ENCODE data around the gene SMAD6.
"Not testable (repeated sequence)": the region's sequence is repeated elsewhere in the genome, so short reads cannot be mapped to it uniquely, and the experiment has no call there.

The SMAD6 gene

GRCh38 chr15:66823601-66824000 is 121.6 kb downstream of the SMAD6 start:
- peaks cover 8% of the 10 kb centered on the region for H3K4me1 ChIP-seq (ENCODE audit: control insufficient read depth, insufficient read depth, low read length)
- no peaks in the 10 kb centered on the region for H3K9me3 ChIP-seq (ENCODE audit: control insufficient read depth, insufficient read depth, low read length)
- WGBS (ENCODE audit: insufficient coverage, insufficient read length) = no CpG with 5 or more reads among the region's 9 CpGs
- no peaks in the 10 kb centered on the region for H3K36me3 ChIP-seq (ENCODE audit: control insufficient read depth, insufficient read depth, low read length)
- H3K27me3 ChIP-seq (ENCODE audit: control insufficient read depth, insufficient read depth, low read length) = no peaks in the 10 kb centered on the region
- no peak for DNase-seq (ENCODE audit: low read depth, low spot score)
- no peak overlapping the region for H3K4me3 ChIP-seq (ENCODE audit: low read length)
- H3K27ac ChIP-seq (ENCODE audit: low read length) = no peak overlapping the region

DNA sequence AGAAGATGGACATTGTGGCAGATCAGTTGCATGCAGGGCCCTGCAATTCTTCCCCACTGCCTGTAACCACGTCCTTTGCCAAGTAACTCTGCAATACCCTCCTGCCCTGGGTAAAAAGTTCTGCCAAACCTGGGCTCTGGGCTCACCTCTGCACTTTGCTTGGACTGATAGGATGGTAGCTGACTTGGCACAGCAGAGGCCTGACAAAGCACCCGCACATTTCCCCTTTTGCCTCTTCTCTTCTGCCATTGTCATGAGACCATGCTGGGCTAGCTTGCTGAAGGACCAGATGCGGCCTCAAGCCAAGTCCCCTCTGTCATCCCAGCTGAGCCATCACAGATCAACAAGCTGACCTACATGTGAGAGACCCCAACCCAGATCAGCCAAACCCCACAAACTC is 122.4 kb downstream of the SMAD6 start:
- no peak overlapping the region for H3K27ac ChIP-seq (ENCODE audit: low read length)
- no peak for DNase-seq (ENCODE audit: low read depth, low spot score)
- WGBS (ENCODE audit: insufficient coverage, insufficient read length) = no CpG with 5 or more reads among the region's 3 CpGs
- no peak overlapping the region for H3K4me3 ChIP-seq (ENCODE audit: low read length)
- no peaks in the 10 kb centered on the region for H3K27me3 ChIP-seq (ENCODE audit: control insufficient read depth, insufficient read depth, low read length)
- no peaks in the 10 kb centered on the region for H3K9me3 ChIP-seq (ENCODE audit: control insufficient read depth, insufficient read depth, low read length)
- H3K36me3 ChIP-seq (ENCODE audit: control insufficient read depth, insufficient read depth, low read length) = no peaks in the 10 kb centered on the region
- peaks cover 8% of the 10 kb centered on the region for H3K4me1 ChIP-seq (ENCODE audit: control insufficient read depth, insufficient read depth, low read length)

DNA sequence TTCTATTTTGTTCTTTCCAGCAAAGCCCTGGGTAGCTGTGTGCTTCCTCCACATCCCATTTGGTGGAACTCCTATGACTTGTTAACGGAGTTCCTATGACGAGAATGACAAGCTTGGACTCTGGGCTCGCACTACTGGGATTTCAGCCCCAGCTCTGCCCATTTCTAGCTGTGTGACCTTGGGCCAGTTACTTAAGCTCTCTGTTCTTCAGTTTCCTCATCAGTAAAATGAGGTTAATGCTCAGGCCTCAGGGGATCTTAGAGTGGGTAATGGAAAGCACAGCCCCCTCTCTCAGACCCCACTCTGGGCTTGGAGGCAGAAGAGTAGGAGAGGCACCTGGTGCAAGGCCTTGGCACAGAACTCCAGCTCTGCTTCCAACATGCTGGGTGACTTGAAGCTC is 123.1 kb downstream of the SMAD6 start:
- H3K4me3 ChIP-seq (ENCODE audit: low read length) = no peak overlapping the region
- DNase-seq (ENCODE audit: low read depth, low spot score) = no peak
- no peak overlapping the region for H3K27ac ChIP-seq (ENCODE audit: low read length)
- no peaks in the 10 kb centered on the region for H3K36me3 ChIP-seq (ENCODE audit: control insufficient read depth, insufficient read depth, low read length)
- H3K4me1 ChIP-seq (ENCODE audit: control insufficient read depth, insufficient read depth, low read length) = peaks cover 8% of the 10 kb centered on the region
- no peaks in the 10 kb centered on the region for H3K9me3 ChIP-seq (ENCODE audit: control insufficient read depth, insufficient read depth, low read length)
- WGBS (ENCODE audit: insufficient coverage, insufficient read length) = no CpG with 5 or more reads among the region's 3 CpGs
- H3K27me3 ChIP-seq (ENCODE audit: control insufficient read depth, insufficient read depth, low read length) = no peaks in the 10 kb centered on the region

GRCh38 chr15:66825731-66826130 is 123.7 kb downstream of the SMAD6 start:
- no CpG with 5 or more reads among the region's 7 CpGs for WGBS (ENCODE audit: insufficient coverage, insufficient read length)
- no peaks in the 10 kb centered on the region for H3K36me3 ChIP-seq (ENCODE audit: control insufficient read depth, insufficient read depth, low read length)
- no peak for DNase-seq (ENCODE audit: low read depth, low spot score)
- H3K27ac ChIP-seq (ENCODE audit: low read length) = no peak overlapping the region
- no peak overlapping the region for H3K4me3 ChIP-seq (ENCODE audit: low read length)
- H3K4me1 ChIP-seq (ENCODE audit: control insufficient read depth, insufficient read depth, low read length) = peaks cover 8% of the 10 kb centered on the region
- no peaks in the 10 kb centered on the region for H3K27me3 ChIP-seq (ENCODE audit: control insufficient read depth, insufficient read depth, low read length)
- no peaks in the 10 kb centered on the region for H3K9me3 ChIP-seq (ENCODE audit: control insufficient read depth, insufficient read depth, low read length)

- no peak overlapping the region for H3K27ac ChIP-seq (ENCODE audit: low read length)
- H3K9me3 ChIP-seq (ENCODE audit: control insufficient read depth, insufficient read depth, low read length) = no peaks in the 10 kb centered on the region
- no peaks in the 10 kb centered on the region for H3K36me3 ChIP-seq (ENCODE audit: control insufficient read depth, insufficient read depth, low read length)
- H3K27me3 ChIP-seq (ENCODE audit: control insufficient read depth, insufficient read depth, low read length) = no peaks in the 10 kb centered on the region
- no peak for DNase-seq (ENCODE audit: low read depth, low spot score)
- H3K4me1 ChIP-seq (ENCODE audit: control insufficient read depth, insufficient read depth, low read length) = peaks cover 8% of the 10 kb centered on the region
- no CpG with 5 or more reads among the region's 3 CpGs for WGBS (ENCODE audit: insufficient coverage, insufficient read length)
- H3K4me3 ChIP-seq (ENCODE audit: low read length) = no peak overlapping the region
Measured at GRCh38 chr15:66826507-66826906, 124.5 kb downstream of the SMAD6 start.

- H3K27me3 ChIP-seq (ENCODE audit: control insufficient read depth, insufficient read depth, low read length) = no peaks in the 10 kb centered on the region
- H3K4me1 ChIP-seq (ENCODE audit: control insufficient read depth, insufficient read depth, low read length) = peaks cover 8% of the 10 kb centered on the region
- no CpG with 5 or more reads among the region's 8 CpGs for WGBS (ENCODE audit: insufficient coverage, insufficient read length)
- no peaks in the 10 kb centered on the region for H3K9me3 ChIP-seq (ENCODE audit: control insufficient read depth, insufficient read depth, low read length)
- no peaks in the 10 kb centered on the region for H3K36me3 ChIP-seq (ENCODE audit: control insufficient read depth, insufficient read depth, low read length)
- no peak overlapping the region for H3K27ac ChIP-seq (ENCODE audit: low read length)
- no peak overlapping the region for H3K4me3 ChIP-seq (ENCODE audit: low read length)
- no peak for DNase-seq (ENCODE audit: low read depth, low spot score)
Measured at GRCh38 chr15:66827039-66827697, 125.1 kb downstream of the SMAD6 start.

GRCh38 chr15:66827698-66828055 is 125.6 kb downstream of the SMAD6 start:
- Histone ChIP-seq H3K4me3 (ENCODE audit: low read length) (no peak overlapping the region), H3K27me3 (ENCODE audit: control insufficient read depth, insufficient read depth, low read length) (no peaks in the 10 kb centered on the region), H3K27ac (ENCODE audit: low read length) (no peak overlapping the region), H3K36me3 (ENCODE audit: control insufficient read depth, insufficient read depth, low read length) (no peaks in the 10 kb centered on the region), H3K9me3 (ENCODE audit: control insufficient read depth, insufficient read depth, low read length) (no peaks in the 10 kb centered on the region), H3K4me1 (ENCODE audit: control insufficient read depth, insufficient read depth, low read length) (peaks cover 8% of the 10 kb centered on the region)
- DNase-seq (ENCODE audit: low read depth, low spot score) = no peak
- no CpG with 5 or more reads among the region's 6 CpGs for WGBS (ENCODE audit: insufficient coverage, insufficient read length)

DNA sequence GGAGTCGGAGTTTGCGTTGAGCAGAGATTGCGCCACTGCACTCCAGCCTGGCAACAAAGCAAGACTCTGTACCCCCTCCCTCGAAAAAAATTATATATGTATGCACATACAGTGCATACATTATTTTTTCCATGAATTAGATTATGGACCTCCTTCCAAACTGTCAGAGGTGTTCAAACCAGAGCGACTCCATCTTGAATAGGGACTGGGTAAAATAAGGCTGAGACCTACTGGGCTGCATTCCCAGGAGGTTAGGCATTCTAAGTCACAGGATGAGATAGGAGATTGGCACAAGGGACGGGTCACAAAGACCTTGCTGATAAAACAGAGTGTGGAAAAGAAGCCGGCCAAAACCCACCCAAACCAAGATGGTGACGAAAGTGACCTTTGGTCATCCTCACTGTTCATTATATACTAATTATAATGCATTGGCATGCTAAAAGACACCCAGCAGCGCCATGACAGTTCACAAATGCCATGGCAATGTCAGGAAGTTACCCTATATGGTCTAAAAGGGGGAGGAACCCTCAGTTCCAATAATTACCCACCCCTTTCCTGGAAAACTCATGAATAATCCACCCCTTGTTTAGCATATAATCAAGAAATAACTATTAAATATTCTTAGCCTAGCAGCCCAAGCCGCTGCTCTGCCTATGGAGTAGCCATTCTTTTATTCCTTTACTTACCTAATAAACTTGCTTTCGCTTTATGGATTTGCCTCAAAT is 126.9 kb downstream of the SMAD6 start:
- not testable (repeated sequence) for H3K27ac ChIP-seq (ENCODE audit: low read length); H3K4me3 ChIP-seq (ENCODE audit: low read length); H3K4me1 ChIP-seq (ENCODE audit: control insufficient read depth, insufficient read depth, low read length); DNase-seq (ENCODE audit: low read depth, low spot score); H3K36me3 ChIP-seq (ENCODE audit: control insufficient read depth, insufficient read depth, low read length); H3K9me3 ChIP-seq (ENCODE audit: control insufficient read depth, insufficient read depth, low read length); H3K27me3 ChIP-seq (ENCODE audit: control insufficient read depth, insufficient read depth, low read length)
- WGBS (ENCODE audit: insufficient coverage, insufficient read length) = no CpG with 5 or more reads among the region's 11 CpGs

DNA sequence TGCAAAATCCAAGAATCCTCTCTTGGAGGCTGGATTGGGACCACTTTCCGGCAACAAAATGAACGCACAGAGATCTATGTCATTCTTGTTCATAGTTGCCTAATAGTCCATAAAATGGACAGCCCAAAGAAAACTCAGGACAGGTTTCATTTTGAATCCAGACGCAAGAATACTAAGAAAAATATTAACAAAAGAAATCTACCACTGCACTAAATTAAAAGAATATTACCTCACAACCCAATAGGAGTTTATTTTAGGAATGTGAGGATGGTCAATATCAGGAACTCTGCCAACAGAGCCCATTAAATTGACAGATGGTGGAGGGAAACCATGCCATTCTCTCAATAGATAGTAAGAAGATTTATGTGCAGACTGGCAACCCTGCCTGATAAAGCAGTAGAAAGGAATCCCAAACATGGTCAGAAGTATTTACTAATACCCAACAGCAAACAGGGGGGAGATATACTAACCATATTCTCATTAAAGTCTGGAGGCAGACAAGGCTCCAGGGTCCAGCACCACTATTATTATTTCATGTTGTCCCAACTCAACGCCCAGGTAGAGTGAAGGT is 127.6 kb downstream of the SMAD6 start:
- Histone ChIP-seq H3K4me1 (ENCODE audit: control insufficient read depth, insufficient read depth, low read length) (peaks cover 8% of the 10 kb centered on the region), H3K27ac (ENCODE audit: low read length) (no peak overlapping the region), H3K27me3 (ENCODE audit: control insufficient read depth, insufficient read depth, low read length) (no peaks in the 10 kb centered on the region), H3K4me3 (ENCODE audit: low read length) (no peak overlapping the region), H3K9me3 (ENCODE audit: control insufficient read depth, insufficient read depth, low read length) (no peaks in the 10 kb centered on the region), H3K36me3 (ENCODE audit: control insufficient read depth, insufficient read depth, low read length) (no peaks in the 10 kb centered on the region)
- WGBS (ENCODE audit: insufficient coverage, insufficient read length) = no CpG with 5 or more reads among the region's 4 CpGs
- DNase-seq (ENCODE audit: low read depth, low spot score) = no peak

GRCh38 chr15:66830358-66830757 is 128.3 kb downstream of the SMAD6 start:
- Histone ChIP-seq H3K4me1 (ENCODE audit: control insufficient read depth, insufficient read depth, low read length) (peaks cover 8% of the 10 kb centered on the region), H3K27me3 (ENCODE audit: control insufficient read depth, insufficient read depth, low read length) (no peaks in the 10 kb centered on the region), H3K9me3 (ENCODE audit: control insufficient read depth, insufficient read depth, low read length) (no peaks in the 10 kb centered on the region), H3K27ac (ENCODE audit: low read length) (no peak overlapping the region), H3K4me3 (ENCODE audit: low read length) (no peak overlapping the region), H3K36me3 (ENCODE audit: control insufficient read depth, insufficient read depth, low read length) (no peaks in the 10 kb centered on the region)
- no peak for DNase-seq (ENCODE audit: low read depth, low spot score)
- no CpG with 5 or more reads among the region's 6 CpGs for WGBS (ENCODE audit: insufficient coverage, insufficient read length)

Data from iPS DF 6.9 (cell line).